Memory B cell (primary cell): ENCODE results near the gene GMNN.
A peak's percentile ranks its signal among the peaks of the same experiment; 100 is the strongest.

ENCODE experiments used
- ATAC-seq: fragments of 150-1000 bp; cut with Tn5 transposase; 2 replicates; pipeline ENCODE4 v1.10.0; 2021; ENCODE audit warnings: low read depth, mild to moderate bottlenecking, moderate library complexity
- DNase-seq, 2 donors: peaks; one replicate each; pipeline ENCODE4 v3.0.0; 2022; ENCODE audit warnings: low spot score in 2 of 2
- H3K27ac Mint-ChIP-seq: one replicate; pipeline ENCODE4 v1.8.0; 2022; ENCODE audit warnings: mild to moderate bottlenecking, moderate library complexity, mixed read lengths
- H3K27me3 Mint-ChIP-seq: one replicate; pipeline ENCODE4 v1.8.0; 2022; ENCODE audit warnings: mixed read lengths
- H3K36me3 Mint-ChIP-seq: one replicate; pipeline ENCODE4 v1.8.0; 2022; ENCODE audit warnings: mild to moderate bottlenecking, mixed read lengths
- H3K4me1 Mint-ChIP-seq: one replicate; pipeline ENCODE4 v1.8.0; 2022; ENCODE audit warnings: mixed read lengths
- H3K4me3 Mint-ChIP-seq: one replicate; pipeline ENCODE4 v1.8.0; 2022; ENCODE audit warnings: mild to moderate bottlenecking, moderate library complexity, mixed read lengths
- H3K9me3 Mint-ChIP-seq: one replicate; pipeline ENCODE4 v1.8.0; 2022; ENCODE audit warnings: mixed read lengths

GMNN gene

GRCh38 chr6:24833711-24834386, 59.1 kb downstream of the GMNN start:
- DNase-seq: no peak
- Mint-ChIP-seq H3K36me3 (peaks cover 32% of the 10 kb centered on the region), H3K9me3 (no peaks in the 10 kb centered on the region), H3K27ac (peak overlapping the region; percentile 86), H3K4me3 (no peak overlapping the region), H3K4me1 (peaks cover 11% of the 10 kb centered on the region), H3K27me3 (no peaks in the 10 kb centered on the region)
- ATAC-seq: no peak
